Upper lobe of left lung (tissue), 4 donors: ENCODE measurements around the gene SPRING1.

Experiments
- EP300 ChIP-seq, 4 donors: sonication (generic); formaldehyde crosslinking; IDR thresholded peaks; one replicate each; pipeline ENCODE4 v1.5.1; 2017; ENCODE audit warnings: antibody characterized with exemption in 4 of 4, control low read depth in 2 of 4
- POLR2A ChIP-seq, 4 donors: fragments of 450-650 bp; IDR thresholded peaks; one replicate each; pipeline ENCODE4 v1.5.1; 2016 to 2017; ENCODE audit warnings: antibody characterized with exemption in 4 of 4, mild to moderate bottlenecking in 2 of 4
- POLR2AphosphoS5 ChIP-seq, 2 donors: sonication (generic); formaldehyde crosslinking; IDR thresholded peaks; one replicate each; pipeline ENCODE4 v1.5.1; 2017; ENCODE audit warnings: antibody characterized with exemption in 2 of 2
- TF ChIP-seq, protein P1 (sequence below), 6 experiments: fragments of 450-650 bp in 4 of 6; fragments of 200-600 bp in 2 of 6; sonication (generic) in 2 of 6; IDR thresholded peaks; one replicate each; pipeline ENCODE4 v1.5.1; 2016 to 2019; ENCODE audit warnings: antibody characterized with exemption in 6 of 6

DNA sequence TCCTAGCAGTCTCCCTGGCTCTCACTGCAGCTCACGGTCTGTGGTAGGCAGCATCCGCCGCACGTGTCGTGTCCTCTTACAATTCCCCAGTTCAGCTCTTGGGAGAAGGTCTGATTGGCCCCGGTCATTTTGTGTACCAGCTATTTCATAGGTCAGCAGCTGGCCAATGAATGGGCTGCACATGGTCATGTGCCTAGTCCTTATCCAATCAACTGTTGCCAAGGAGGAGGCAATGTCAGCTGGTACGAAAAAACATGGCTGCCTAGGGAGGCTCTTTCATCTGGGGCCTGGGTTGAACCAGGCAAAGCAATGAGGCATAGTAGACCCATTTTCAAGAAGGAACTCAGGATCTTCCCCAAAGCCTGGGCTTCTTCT, 46.4 kb upstream of the SPRING1 start:
- TF ChIP-seq, protein P1, sequence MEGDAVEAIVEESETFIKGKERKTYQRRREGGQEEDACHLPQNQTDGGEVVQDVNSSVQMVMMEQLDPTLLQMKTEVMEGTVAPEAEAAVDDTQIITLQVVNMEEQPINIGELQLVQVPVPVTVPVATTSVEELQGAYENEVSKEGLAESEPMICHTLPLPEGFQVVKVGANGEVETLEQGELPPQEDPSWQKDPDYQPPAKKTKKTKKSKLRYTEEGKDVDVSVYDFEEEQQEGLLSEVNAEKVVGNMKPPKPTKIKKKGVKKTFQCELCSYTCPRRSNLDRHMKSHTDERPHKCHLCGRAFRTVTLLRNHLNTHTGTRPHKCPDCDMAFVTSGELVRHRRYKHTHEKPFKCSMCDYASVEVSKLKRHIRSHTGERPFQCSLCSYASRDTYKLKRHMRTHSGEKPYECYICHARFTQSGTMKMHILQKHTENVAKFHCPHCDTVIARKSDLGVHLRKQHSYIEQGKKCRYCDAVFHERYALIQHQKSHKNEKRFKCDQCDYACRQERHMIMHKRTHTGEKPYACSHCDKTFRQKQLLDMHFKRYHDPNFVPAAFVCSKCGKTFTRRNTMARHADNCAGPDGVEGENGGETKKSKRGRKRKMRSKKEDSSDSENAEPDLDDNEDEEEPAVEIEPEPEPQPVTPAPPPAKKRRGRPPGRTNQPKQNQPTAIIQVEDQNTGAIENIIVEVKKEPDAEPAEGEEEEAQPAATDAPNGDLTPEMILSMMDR (IDR thresholded peaks at IDR 0.05): no peak
- no peak for TF ChIP-seq POLR2A (IDR thresholded peaks at IDR 0.05)
- no peak for TF ChIP-seq EP300 (IDR thresholded peaks at IDR 0.05)
- TF ChIP-seq POLR2AphosphoS5 (IDR thresholded peaks at IDR 0.05): no peak
